NCI-H2107 treated with DMSO at 0.1 percent for 48 hours (cell line): ENCODE results near the gene ACTL9.
"Not testable (repeated sequence)": the region's sequence is repeated elsewhere in the genome, so short reads cannot be mapped to it uniquely, and the experiment has no call there.

Source experiments
- DNase-seq: peaks from one replicate; lab custom pipeline; 2025; ENCODE audit not compliant: unreplicated experiment; lab: John Stamatoyannopoulos, UW

Gene ACTL9

DNA sequence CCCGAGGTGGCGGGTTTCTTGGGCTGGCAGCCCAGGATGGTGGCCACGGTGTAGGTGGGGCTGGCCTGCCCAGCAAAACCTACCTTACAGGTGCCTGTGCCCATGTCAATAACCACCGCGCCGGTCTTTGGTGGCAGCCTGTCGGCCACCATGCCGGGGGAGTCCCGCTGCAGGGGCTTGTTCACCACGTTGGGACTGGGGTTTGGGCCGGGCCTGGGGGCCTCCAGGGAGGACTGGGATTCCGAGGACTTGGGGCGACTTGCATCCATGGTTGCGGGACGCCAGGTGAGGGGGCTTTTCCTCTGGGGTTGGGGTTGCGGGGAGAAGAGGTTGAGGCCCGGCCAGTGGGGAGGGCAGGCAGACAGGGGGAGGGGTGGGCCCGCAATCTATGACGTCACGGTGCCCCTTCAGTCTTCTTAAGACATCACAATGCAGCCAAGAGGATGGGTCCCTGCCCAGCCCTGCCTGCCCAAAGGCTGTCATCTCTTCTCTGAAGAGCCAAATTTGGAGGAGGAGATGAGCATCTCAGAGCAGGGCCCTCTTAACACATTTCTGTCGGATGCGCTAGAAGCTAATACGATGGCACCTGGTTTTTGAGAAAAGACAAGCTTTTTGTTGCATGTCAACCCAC, at the start of gene ACTL9:
TSS of gene ACTL9 (minus strand) at position 363 of the 631 bp plus-strand sequence. CDS start at position 269, 94 bp downstream.
- no peak for DNase-seq

- DNase-seq, result not testable (repeated sequence)
Measured at GRCh38 chr19:8739291-8740065, 40.9 kb upstream of the ACTL9 start.

GRCh38 chr19:8738377-8738776, 39.8 kb upstream of the ACTL9 start:
- no peak for DNase-seq

DNA sequence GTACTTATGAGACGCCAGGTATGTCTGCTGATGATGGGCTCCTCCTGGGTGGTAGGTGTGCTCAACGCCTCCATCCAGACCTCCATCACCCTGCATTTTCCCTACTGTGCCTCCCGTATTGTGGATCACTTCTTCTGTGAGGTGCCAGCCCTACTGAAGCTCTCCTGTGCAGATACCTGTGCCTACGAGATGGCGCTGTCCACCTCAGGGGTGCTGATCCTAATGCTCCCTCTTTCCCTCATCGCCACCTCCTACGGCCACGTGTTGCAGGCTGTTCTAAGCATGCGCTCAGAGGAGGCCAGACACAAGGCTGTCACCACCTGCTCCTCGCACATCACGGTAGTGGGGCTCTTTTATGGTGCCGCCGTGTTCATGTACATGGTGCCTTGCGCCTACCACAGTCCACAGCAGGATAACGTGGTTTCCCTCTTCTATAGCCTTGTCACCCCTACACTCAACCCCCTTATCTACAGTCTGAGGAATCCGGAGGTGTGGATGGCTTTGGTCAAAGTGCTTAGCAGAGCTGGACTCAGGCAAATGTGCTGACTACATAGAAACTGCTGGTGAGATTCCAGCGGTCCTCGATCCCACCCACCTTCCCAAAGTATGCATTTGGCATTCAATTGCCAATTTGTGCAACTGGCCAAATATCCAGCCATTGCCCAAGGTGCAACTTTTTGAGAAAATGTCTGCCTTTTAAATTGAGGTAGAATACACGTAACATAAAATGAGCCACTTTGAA, 33.0 kb upstream of the ACTL9 start:
- no peak for DNase-seq

GRCh38 chr19:8724276-8724675, 25.7 kb upstream of the ACTL9 start:
- no peak for DNase-seq

DNA sequence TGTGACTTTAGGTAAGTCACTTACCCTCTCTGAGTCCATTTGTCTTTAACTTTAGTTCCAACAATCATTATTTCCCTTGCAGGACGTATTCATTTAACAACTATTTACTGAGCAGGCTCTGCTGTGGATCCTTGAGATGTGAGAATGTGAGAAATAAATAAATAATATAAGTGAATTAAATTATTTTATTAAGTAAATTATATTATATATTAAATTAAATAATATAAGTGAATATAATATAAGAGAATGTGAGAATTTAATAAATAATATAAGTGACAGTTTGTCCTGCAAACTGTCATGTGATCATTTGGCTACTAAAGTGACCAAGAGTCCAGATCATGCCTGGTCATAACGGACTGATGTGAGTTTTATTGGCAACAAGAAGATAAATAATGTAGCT, 23.4 kb upstream of the ACTL9 start:
- no peak for DNase-seq

DNA sequence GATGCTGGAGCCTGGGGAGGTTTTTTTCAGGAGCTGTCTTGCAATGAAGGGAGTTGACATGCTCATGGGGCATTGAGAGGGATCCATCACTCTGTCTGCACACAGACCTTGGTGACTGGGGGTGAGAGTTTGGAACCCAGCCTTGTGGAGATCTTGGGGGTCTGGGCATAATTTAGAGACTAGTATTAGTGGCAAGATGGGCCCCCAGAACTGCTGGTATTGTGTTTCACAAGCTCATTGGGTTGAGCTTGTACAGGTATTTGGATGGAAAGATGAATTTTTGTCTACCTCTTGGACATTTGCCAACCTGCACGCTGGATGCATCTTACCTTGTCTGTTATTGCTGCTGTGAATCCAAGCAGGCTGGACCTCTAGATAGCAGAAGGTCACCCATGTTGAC, 22.7 kb upstream of the ACTL9 start, which contains the start of gene OR2Z1:
TSS of gene OR2Z1 (plus strand) at position 301 of the 400 bp plus-strand sequence. CDS start 9,395 bp downstream, outside the sequence.
- no peak for DNase-seq

DNA sequence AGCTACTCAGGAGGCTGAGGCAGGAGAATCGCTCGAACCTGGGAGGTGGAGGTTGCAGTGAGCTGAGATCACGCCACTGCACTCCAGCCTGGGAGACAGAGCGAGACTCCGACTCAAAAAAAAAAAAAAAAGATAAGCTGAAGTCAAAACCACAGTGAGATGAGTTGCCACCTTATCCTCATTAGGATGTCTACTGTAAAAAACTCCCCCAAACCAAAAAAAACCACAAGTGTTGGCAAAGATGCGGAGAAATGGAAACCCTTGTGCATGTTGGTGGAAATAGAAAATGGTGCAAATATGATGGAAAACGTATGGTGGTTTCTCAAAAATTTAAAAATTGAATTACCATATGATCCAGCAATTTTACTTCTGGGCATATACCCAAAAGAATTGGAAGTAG, 11.7 kb upstream of the ACTL9 start:
- DNase-seq, result not testable (repeated sequence)

DNA sequence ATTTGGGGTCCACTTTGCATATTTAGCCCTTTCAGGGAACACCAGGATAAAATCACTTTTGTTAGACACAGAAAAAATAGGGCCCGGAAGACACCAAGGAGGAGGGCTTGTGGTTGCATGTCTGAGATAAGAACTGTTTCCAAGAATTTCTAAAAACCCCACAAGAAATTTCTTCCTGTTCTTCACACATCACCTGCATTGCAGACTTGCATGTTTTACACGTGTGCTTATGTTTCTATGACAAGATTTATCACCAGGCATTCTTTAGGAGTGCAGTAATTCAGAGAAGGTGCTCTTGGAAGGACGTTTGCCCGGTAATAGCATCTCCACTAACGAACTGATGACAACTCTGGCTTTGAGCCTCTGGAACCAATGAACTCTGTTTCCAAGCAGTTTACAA, 7.1 kb upstream of the ACTL9 start:
- DNase-seq, result no peak

DNA sequence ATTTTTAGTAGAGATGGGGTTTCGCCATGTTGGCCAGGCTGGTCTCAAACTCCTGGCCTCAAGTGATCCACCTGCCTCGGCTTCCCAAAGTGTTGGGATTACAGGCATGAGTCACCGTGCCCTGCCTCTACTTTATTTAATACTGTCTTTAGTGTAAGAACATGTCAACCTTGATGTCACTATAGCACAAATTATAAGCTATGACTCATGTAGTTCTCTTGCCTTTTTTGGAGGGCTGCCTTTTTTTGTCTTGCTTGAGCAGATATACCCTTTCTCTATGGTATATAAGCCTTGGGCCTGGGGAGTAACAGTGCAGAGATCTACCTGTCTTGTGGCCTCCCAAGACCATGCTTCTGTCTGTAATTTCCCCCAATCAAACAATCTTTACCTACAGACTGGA, 6.7 kb upstream of the ACTL9 start:
- not testable (repeated sequence) for DNase-seq

DNA sequence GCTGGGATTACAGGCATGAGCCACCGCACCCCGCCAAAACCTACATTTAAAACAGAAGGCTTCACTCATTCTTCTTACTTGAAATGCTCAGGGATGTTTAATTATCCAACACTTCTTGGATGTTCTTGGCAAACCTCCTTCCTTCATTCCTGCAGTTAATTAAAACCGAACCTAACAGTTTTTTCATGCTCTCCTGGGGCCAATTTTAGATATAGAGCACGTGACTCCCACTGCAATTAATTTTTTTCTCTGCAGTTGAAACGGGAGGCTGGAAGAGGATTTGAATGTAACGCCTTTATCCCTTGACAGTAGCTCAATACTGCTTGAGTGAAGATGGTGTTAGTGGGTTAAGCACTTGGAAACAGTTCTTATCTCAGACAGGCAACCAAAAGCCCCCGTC, 4.6 kb upstream of the ACTL9 start:
- no peak for DNase-seq

- DNase-seq, result no peak
Measured at GRCh38 chr19:8702350-8702749, 3.8 kb upstream of the ACTL9 start.

GRCh38 chr19:8700956-8701355, 2.4 kb upstream of the ACTL9 start:
- DNase-seq, result no peak

- DNase-seq, result no peak
Measured at GRCh38 chr19:8699908-8700307, 1.3 kb upstream of the ACTL9 start.

DNA sequence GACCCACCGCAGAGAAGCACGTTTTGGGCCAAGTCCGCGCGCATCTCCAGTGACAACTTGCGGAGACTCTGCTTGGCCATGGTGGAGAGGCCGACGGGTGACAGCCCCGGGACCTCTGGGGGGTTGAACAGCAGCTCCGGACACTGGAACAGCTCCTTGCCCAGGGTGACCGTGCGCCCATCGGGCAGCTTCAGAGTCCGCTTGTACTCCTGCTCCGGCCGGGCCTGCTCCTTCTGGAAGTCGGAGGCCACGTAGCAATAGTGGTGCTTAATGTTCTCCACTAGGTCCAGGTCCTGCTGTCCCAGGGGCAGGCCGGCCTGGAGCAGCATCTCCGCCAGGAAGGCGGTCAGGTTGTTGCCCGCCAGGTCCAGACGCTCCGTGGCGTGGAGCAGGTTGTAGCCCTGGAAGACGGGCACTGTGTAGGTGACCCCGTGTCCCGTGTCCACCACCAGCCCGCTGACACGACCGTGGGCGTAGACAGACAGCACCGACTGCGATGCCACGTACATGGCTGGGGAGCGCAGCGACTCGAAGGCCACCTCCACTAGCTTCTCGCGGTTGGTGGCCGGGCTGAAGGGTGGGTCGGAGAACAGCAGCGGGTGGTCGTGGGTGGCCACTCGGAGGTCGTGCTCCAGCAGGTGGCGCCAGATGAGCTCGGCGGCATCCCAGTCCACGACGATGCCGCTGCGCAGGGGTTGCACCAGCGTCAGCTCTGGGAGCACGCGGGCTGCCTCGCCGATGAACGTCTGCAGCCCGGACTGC, 743 bp downstream of the ACTL9 start:
- DNase-seq, result no peak

GRCh38 chr19:8696993-8697392, 1.6 kb downstream of the ACTL9 start:
- no peak for DNase-seq

DNA sequence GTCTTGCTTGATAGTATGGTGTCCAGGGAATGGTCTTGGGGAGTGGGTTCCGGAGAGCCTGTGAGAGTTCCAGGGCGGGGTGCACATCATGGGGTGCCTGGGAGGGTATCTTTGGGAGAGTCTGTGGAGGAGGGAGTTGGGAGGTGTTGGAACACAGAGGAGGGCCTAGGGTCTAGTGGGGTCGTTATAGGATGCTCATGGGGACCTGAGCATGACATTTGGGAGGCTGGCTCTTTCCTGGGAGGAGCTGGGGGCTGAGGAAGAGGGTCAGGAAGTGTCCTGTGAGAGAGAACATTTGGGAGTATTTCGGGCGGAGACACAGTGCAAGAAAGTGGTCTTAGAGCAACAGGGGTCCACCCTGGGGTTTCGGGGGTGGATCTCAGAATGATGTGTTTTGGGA, 2.7 kb downstream of the ACTL9 start:
- no peak for DNase-seq

DNA sequence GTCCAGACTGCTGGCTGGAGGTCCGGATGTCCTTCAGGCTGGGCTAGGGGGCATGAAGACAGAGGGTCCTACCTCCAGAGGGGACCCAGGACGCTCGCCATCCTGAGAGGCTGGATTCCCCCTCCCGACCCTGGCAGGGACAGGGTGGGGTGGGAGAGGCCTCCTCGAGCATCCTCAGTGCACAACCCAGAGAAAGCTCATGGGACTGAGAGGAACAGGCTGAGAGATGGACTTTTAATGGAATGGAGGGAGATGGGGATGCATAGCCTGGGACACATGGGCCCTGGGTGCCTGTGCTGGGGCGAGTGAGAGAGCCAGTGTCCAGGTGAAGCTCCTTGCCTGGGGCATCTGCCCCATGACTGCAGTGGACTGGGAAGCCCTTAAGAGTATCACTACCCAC, 3.1 kb downstream of the ACTL9 start:
- DNase-seq, result no peak

GRCh38 chr19:8690753-8691539, 7.6 kb downstream of the ACTL9 start:
- no peak for DNase-seq

- no peak for DNase-seq
Measured at GRCh38 chr19:8688930-8689329, 9.7 kb downstream of the ACTL9 start.
